ENCODE results near the gene FBXO34.

FBXO34 gene

DNA sequence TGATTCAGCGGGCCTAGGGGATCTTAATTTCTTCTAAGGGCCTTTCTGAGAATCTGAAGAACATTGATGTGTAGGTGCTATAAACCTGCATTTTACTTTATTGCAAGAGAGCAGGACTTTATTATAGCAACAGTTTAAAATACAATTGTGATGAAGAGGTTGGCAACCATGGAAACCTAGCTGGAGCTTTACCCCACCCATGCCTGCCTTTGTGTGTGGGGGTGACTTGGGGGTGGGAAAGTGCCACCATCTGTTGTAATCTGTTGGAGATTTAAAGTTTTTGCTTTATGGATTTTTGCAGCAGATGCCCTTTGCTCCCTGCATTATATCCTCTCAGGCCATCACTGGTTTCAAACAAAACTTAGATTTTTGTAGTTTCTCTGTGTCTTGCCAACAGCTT lies 75.8 kb downstream of the FBXO34 start:
- DNase-seq (ENCODE audit: low read depth) = no peak

GRCh38 chr14:55347748-55348147 lies 76.5 kb downstream of the FBXO34 start:
- no peak for DNase-seq (ENCODE audit: low read depth)

GRCh38 chr14:55348766-55349453 lies 77.7 kb downstream of the FBXO34 start:
- no peak for DNase-seq (ENCODE audit: low read depth)

- no peak for DNase-seq (ENCODE audit: low read depth)
Observed at GRCh38 chr14:55349565-55349964, 78.3 kb downstream of the FBXO34 start.

DNA sequence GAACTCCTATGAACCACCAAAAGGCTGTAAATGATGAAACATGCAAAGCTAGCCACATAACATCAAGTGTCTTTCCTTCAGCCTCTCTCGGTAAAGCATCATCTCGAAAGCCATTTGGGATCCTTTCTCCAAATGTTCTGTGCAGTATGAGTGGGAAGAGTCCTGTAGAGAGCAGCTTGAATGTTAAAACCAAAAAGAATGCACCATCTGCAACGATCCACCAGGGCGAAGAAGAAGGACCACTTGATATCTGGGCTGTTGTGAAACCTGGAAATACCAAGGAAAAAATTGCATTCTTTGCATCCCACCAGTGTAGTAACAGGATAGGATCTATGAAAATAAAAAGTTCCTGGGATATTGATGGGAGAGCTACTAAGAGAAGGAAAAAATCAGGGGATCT lies 79.2 kb downstream of the FBXO34 start:
- DNase-seq (ENCODE audit: low read depth) = no peak

DNA sequence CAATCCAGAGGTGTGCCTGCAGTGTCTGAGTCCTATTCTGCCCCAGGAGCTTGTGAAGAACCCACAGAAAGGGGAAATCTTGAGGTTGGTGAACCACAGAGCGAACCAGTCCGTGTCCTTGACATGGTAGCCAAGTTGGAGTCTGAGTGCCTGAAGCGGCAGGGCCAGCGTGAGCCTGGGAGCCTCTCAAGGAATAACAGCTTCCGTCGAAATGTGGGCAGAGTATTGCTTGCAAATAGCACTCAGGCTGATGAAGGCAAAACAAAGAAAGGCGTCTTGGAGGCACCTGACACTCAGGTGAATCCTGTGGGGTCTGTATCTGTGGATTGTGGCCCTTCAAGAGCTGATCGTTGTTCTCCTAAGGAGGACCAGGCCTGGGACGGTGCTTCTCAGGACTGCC lies 79.9 kb downstream of the FBXO34 start:
- no peak for DNase-seq (ENCODE audit: low read depth)

DNA sequence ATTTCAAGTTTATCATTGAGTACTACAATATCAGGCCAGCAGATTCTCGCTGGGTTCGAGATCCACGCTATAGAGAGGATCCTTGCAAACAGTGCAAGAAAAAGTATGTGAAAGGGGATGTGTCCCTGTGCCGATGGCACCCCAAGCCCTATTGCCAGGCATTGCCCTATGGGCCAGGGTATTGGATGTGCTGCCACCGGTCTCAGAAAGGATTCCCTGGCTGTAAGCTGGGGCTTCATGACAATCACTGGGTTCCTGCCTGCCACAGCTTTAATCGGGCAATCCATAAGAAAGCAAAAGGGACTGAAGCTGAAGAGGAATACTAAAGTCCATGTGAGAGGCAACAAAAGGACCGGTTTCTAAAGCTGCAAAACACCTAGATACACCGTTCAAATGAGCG lies 81.0 kb downstream of the FBXO34 start:
- DNase-seq (ENCODE audit: low read depth) = no peak

- DNase-seq (ENCODE audit: low read depth) = no peak
Observed at GRCh38 chr14:55353686-55354467, 82.7 kb downstream of the FBXO34 start.

- DNase-seq (ENCODE audit: low read depth) = no peak
Observed at GRCh38 chr14:55354500-55354899, 83.3 kb downstream of the FBXO34 start.

- no peak for DNase-seq (ENCODE audit: low read depth)
Observed at GRCh38 chr14:55355922-55356321, 84.7 kb downstream of the FBXO34 start.

DNA sequence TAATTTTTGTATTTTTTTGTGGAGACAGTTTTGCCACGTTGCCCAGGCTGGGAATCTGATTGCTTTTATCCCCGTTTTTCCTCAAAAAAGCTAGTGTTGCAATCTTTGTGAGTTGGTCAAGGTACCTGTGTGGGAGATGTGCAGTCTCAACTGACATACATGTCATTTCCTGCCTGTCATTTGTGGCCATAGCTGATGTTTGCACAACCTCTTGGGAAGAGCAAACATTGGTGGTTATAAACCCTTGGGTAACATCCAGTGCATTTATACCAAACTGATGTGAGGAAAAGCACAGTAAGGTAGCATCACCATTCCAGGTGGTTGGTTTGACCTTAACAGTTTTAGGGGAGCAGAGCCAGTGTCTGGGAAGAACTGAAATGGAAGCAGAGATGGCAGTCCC lies 85.7 kb downstream of the FBXO34 start:
- no peak for DNase-seq (ENCODE audit: low read depth)

- no peak for DNase-seq (ENCODE audit: low read depth)
Observed at GRCh38 chr14:55359307-55359706, 88.1 kb downstream of the FBXO34 start.

- no peak for DNase-seq (ENCODE audit: low read depth)
Observed at GRCh38 chr14:55361190-55361589, 90.0 kb downstream of the FBXO34 start.

DNA sequence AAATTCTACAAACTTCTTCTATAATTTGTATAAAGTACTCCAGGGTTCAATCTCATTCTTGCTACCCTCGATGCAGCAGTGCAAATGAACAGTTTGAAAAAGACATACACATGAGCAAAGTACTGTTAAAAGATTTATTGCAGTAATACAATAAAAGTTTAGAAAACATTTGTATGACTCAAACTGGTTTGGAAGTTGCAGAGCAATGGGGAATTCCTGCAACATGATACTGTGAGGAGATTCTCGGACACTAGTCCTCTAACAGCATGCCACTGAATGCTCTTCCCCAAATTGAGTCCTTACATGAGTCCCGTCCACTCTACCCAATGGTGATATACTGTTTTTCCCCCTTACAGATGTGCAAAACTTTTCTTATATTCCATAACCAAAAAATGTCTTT lies 95.0 kb downstream of the FBXO34 start:
- DNase-seq (ENCODE audit: low read depth) = no peak

- no peak for DNase-seq (ENCODE audit: low read depth)
Observed at GRCh38 chr14:55370883-55371455, 99.7 kb downstream of the FBXO34 start.

GRCh38 chr14:55372423-55372822 lies 101.2 kb downstream of the FBXO34 start:
- DNase-seq (ENCODE audit: low read depth) = no peak

- no peak for DNase-seq (ENCODE audit: low read depth)
Observed at GRCh38 chr14:55372825-55373224, 101.6 kb downstream of the FBXO34 start.

GRCh38 chr14:55373784-55374705 lies 102.8 kb downstream of the FBXO34 start:
- DNase-seq (ENCODE audit: low read depth) = no peak

DNA sequence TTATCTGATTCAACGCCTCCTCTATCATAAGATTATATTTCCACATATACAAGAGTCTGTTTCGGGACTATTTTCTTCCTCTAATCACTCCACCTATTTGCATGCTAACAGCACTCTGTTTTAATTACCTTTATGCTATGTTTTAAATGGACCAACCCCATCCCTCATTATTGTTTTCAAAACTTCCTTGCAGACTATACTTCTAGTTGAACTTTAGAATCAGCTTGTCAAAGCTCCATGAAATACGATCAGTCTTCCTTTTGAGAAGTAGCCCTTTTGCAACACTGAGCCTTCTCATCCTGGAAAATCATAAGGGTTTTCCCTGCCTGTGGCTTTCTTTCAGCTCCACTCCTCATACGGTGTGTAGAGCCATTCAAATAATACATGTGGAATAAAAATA lies 103.5 kb downstream of the FBXO34 start:
- no peak for DNase-seq (ENCODE audit: low read depth)

DNA sequence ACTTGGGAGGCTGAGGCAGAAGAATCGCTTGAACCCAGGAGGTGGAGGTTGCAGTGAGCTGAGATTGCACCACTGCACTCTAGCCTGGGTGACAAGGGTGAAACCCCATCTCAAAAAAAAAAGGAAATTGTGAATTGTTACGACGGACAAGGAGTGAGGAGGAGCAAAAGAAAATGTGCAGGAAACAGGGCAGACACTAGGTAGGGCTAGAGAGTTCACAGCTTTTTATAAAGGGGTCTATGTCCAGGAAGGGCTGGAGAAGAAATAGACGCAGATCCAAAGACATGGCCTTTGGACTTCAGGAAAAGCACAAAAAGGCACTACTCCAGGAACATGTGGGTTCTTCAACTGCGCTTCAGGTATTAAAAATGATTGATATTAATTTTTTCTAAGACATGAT lies 106.0 kb downstream of the FBXO34 start:
- DNase-seq (ENCODE audit: low read depth) = no peak

GRCh38 chr14:55381040-55381439 lies 109.8 kb downstream of the FBXO34 start:
- no peak for DNase-seq (ENCODE audit: low read depth)

DNA sequence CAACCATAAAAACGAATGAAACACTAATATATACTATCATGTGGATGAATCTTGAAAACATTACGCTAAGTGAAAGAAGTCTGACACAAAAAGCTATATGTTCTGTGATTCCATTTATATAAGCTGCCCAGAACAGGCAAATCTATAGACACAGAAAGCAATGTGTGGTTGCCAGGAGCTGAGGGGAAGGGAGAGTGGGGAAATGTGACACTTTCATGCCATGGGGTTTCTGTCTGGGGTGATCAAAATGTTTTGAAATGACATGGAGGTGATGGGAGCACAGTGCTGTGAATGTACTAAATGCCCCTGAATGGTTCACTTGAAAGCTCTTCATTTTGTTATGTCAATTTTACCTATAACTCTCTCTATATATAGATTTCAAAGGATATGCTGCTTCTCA lies 110.3 kb downstream of the FBXO34 start:
- DNase-seq (ENCODE audit: low read depth) = no peak

All from HS-27A (cell line).